Endothelial cell of umbilical vein (primary cell): Measurements from ENCODE around the gene ZNF534. TPM values are rescaled to one million over a fixed set of nuclear protein-coding genes. Genes with fewer than 3 reads are reported as not detected.

ENCODE experiments used
- BruUV-seq: library from RNA; stranded (reverse); fragments of 400-500 nt; replicated peaks from 2 replicates; lab custom pipeline; 2021; lab: Mats Ljungman, UMichigan
- CTCF ChIA-PET: fragments of 300-600, 350-600 bp; sonication (Branson Sonifier 250); formaldehyde crosslinking; loops from one replicate; lab custom pipeline; 2021; ENCODE audit warnings: antibody characterized with exemption, inconsistent platforms; lab: Charles Lee
- POLR2A ChIA-PET: fragments of 300-600, 350-600 bp; sonication (Branson Sonifier 250); formaldehyde crosslinking; loops from one replicate; lab custom pipeline; 2021; ENCODE audit warnings: antibody characterized with exemption, inconsistent platforms; lab: Charles Lee
- DNase-seq: peaks from one replicate; pipeline ENCODE4 v3.0.0-alpha.2; 2011; ENCODE audit warnings: low read depth, low spot score
- FAIRE-seq: peaks from 2 replicates; lab custom pipeline; 2011; peaks lifted over from hg19 to GRCh38; lab: Jason Lieb, UNC
- H2AFZ ChIP-seq: 2 replicates; pipeline ENCODE4 v1.6.0; 2012; ENCODE audit warnings: low read depth, low read length, control low read depth, inconsistent platforms
- H3K27ac ChIP-seq: 2 replicates; pipeline ENCODE4 v1.5.1; 2011; ENCODE audit warnings: low read depth, mild to moderate bottlenecking, control low read depth, low read length, moderate library complexity; ENCODE audit not compliant: insufficient read depth
- H3K27me3 ChIP-seq, 2 experiments: 2 replicates each; pipeline versions ENCODE4 v1.6.0 to v1.6.1; 2011; ENCODE audit warnings: low read length in 2 of 2, mixed read lengths in 1 of 2; ENCODE audit not compliant: control insufficient read depth in 2 of 2, insufficient read depth in 2 of 2
- H3K36me3 ChIP-seq, 2 experiments: 2 replicates in 1 of 2; 3 replicates in 1 of 2; pipeline ENCODE4 v1.5.1; 2011; ENCODE audit warnings: low read length in 2 of 2, mild to moderate bottlenecking in 1 of 2, moderate library complexity in 1 of 2; ENCODE audit not compliant: control insufficient read depth in 2 of 2, insufficient read depth in 2 of 2; ENCODE audit errors: extremely low read depth in 1 of 2
- H3K4me1 ChIP-seq: 3 replicates; pipeline ENCODE4 v1.5.1; 2011; ENCODE audit warnings: mild to moderate bottlenecking, low read length; ENCODE audit not compliant: control insufficient read depth, insufficient read depth; ENCODE audit errors: extremely low read depth
- H3K4me2 ChIP-seq: 2 replicates; pipeline ENCODE4 v1.6.1; 2011; ENCODE audit warnings: low read length, control low read depth, mixed read lengths; ENCODE audit not compliant: insufficient read depth
- H3K4me3 ChIP-seq, 3 experiments: fragments of 200-600 bp in 1 of 3; sonication (generic), shearing (Covaris generic) in 1 of 3; replicated peaks in 1 of 3; 2 replicates each; pipeline ENCODE4 v1.5.1; 2011 to 2016; ENCODE audit warnings: control low read depth in 3 of 3, low read length in 3 of 3, mild to moderate bottlenecking in 2 of 3, inconsistent platforms in 1 of 3, low read depth in 1 of 3, moderate library complexity in 1 of 3; ENCODE audit not compliant: insufficient read depth in 1 of 3
- H3K79me2 ChIP-seq: 2 replicates; pipeline ENCODE4 v1.6.0; 2012; ENCODE audit warnings: low read length, inconsistent platforms; ENCODE audit not compliant: control insufficient read depth, insufficient read depth
- H3K9ac ChIP-seq: replicated peaks from 2 replicates; pipeline ENCODE3; 2011; ENCODE audit warnings: low read length, control low read depth; ENCODE audit not compliant: insufficient read depth; ENCODE audit errors: extremely low read depth
- H3K9me1 ChIP-seq: replicated peaks from 3 replicates; pipeline ENCODE4 v1.6.0; 2011; ENCODE audit warnings: mild to moderate bottlenecking, low read length; ENCODE audit not compliant: control insufficient read depth, insufficient read depth; ENCODE audit errors: extremely low read depth
- H3K9me3 ChIP-seq: replicated peaks from 2 replicates; pipeline ENCODE4 v1.5.1; 2012; ENCODE audit warnings: low read length, inconsistent platforms; ENCODE audit not compliant: control insufficient read depth, insufficient read depth
- H4K20me1 ChIP-seq: replicated peaks from 2 replicates; pipeline ENCODE3; 2011; ENCODE audit warnings: mild to moderate bottlenecking, low read length; ENCODE audit not compliant: control insufficient read depth, insufficient read depth; ENCODE audit errors: extremely low read depth
- CTCF ChIP-seq, 2 donors: IDR thresholded peaks; 1 replicate in 1 of 2; 2 replicates in 1 of 2; pipeline ENCODE4 v1.5.1; 2011; ENCODE audit warnings: low read length in 2 of 2, mild to moderate bottlenecking in 2 of 2, moderate library complexity in 2 of 2, control low read depth in 1 of 2, inconsistent platforms in 1 of 2, low read depth in 1 of 2; ENCODE audit not compliant: insufficient read depth in 1 of 2; ENCODE audit errors: extremely low read depth in 1 of 2
- EZH2 ChIP-seq: IDR thresholded peaks from 2 replicates; pipeline ENCODE4 v1.6.1; 2012; ENCODE audit warnings: borderline replicate concordance, low read depth, mild to moderate bottlenecking, moderate library complexity, low read length, inconsistent platforms; ENCODE audit not compliant: severe bottlenecking
- FOS ChIP-seq: IDR thresholded peaks from 2 replicates; pipeline ENCODE4 v1.6.1; 2011; ENCODE audit warnings: mild to moderate bottlenecking, low read length, moderate library complexity, borderline replicate concordance; ENCODE audit not compliant: insufficient read depth
- GATA2 ChIP-seq: IDR thresholded peaks from 2 replicates; pipeline ENCODE4 v1.7.0; 2011; ENCODE audit warnings: low read depth, mild to moderate bottlenecking, moderate library complexity, mixed read lengths, low read length; ENCODE audit not compliant: insufficient read length, insufficient read depth
- JUN ChIP-seq: IDR thresholded peaks from 2 replicates; pipeline ENCODE4 v1.6.1; 2011; ENCODE audit warnings: borderline replicate concordance, low read depth; ENCODE audit not compliant: insufficient read length, insufficient read depth
- MAX ChIP-seq: IDR thresholded peaks from 2 replicates; pipeline ENCODE4 v1.6.1; 2011; ENCODE audit not compliant: insufficient read depth, insufficient read length
- MYC ChIP-seq: IDR thresholded peaks from one replicate; pipeline ENCODE4 v1.6.1; 2011; ENCODE audit warnings: mild to moderate bottlenecking, low read depth, low read length
- POLR2A ChIP-seq: IDR thresholded peaks from 2 replicates; pipeline ENCODE4 v1.6.1; 2012; ENCODE audit warnings: low read depth, mild to moderate bottlenecking, control low read depth, low read length
- POLR2AphosphoS5 ChIP-seq: IDR thresholded peaks from 2 replicates; pipeline ENCODE4 v1.6.1; 2012; ENCODE audit warnings: low read depth, mild to moderate bottlenecking, control low read depth, low read length, moderate library complexity; ENCODE audit not compliant: insufficient read depth
- dilution Hi-C: fragments of 300-500 bp; cut with MboI; formaldehyde crosslinking; loops from one replicate; pipeline ENCODE4 v1.15.0; 2019; ENCODE audit warnings: low sequenced_read_pairs; ENCODE audit not compliant: extremely low pct_ligation_motif_present
- intact Hi-C: fragments of 100-400 bp; cut with micrococcal nuclease; formaldehyde crosslinking; loops from one replicate; pipeline ENCODE4 v1.10.0; 2022
- polyA plus RNA-seq, 4 experiments: library from polyadenylated mRNA; depleted of rRNA in 3 of 4; stranded (reverse) in 3 of 4; unstranded in 1 of 4; fragments of >200 nt; gene quantifications; 2 replicates each; pipeline versions ENCODE4 v1.2.1 to v1.2.3, GENCODE V29; 2011 to 2012; ENCODE audit warnings: missing spikeins in 1 of 4
- total RNA-seq: library from RNA; stranded (reverse); gene quantifications from 2 replicates; pipeline ENCODE4 v1.2.3, GENCODE V29; 2021

The ZNF534 gene
- total and polyA plus RNA-seq, 2 donors (not counting 3 experiments of a cell fraction or from before 2014, with no cell fraction given) = not detected

- H3K79me2 ChIP-seq = no peaks in the 10 kb centered on the region
- no peaks in the 10 kb centered on the region for H3K4me1 ChIP-seq
- H3K36me3 ChIP-seq = no peaks in the 10 kb centered on the region
- no peaks in the 10 kb centered on the region for H3K27me3 ChIP-seq
- intact Hi-C loops (no loop called here), dilution Hi-C loops (no loop called here)
- no peak overlapping the region for H2AFZ ChIP-seq
- no peaks in the 10 kb centered on the region for H3K9me1 ChIP-seq
- no peak overlapping the region for H3K4me2 ChIP-seq
- ChIA-PET POLR2A (no interaction called here), CTCF (no interaction called here)
- H3K27ac ChIP-seq = no peak overlapping the region
- BruUV-seq = no TSS peak
- DNase-seq = no peak
- no peaks in the 10 kb centered on the region for H4K20me1 ChIP-seq
- TF ChIP-seq MAX (no peak), EZH2 (no peak), JUN (no peak), GATA2 (no peak), FOS (no peak), CTCF (IDR thresholded peaks at IDR 0.05; ENCODE audit: extremely low read depth in 1 of 2, insufficient read depth in 1 of 2, low read depth in 1 of 2, low read length in 2 of 2) (no peak), POLR2A (no peak), POLR2AphosphoS5 (no peak), MYC (no peak)
- no peak for FAIRE-seq
- no peak overlapping the region for H3K4me3 ChIP-seq
- H3K9ac ChIP-seq = no peak overlapping the region
- H3K9me3 ChIP-seq = no peaks in the 10 kb centered on the region
These were observed 15.6 kb downstream of the ZNF534 start for GRCh38 chr19:52444506-52444905.
